Nephron progenitor cell (in vitro differentiated cells): ENCODE measurements around the gene PCBP4.
A peak's percentile ranks its signal among the peaks of the same experiment; 100 is the strongest.

Experiments
- DNase-seq: peaks from one replicate; pipeline ENCODE4 v3.0.0; 2021
- H3K27ac Mint-ChIP-seq: 2 replicates; pipeline ENCODE4 v1.8.0; 2021; ENCODE audit warnings: mild to moderate bottlenecking, moderate library complexity, mixed read lengths
- H3K27me3 Mint-ChIP-seq: 2 replicates; pipeline ENCODE4 v1.8.0; 2021; ENCODE audit warnings: mild to moderate bottlenecking, low read depth, mixed read lengths; ENCODE audit not compliant: poor library complexity
- H3K36me3 Mint-ChIP-seq: 2 replicates; pipeline ENCODE4 v1.8.0; 2021; ENCODE audit warnings: low read depth, mixed read lengths
- H3K4me1 Mint-ChIP-seq: 2 replicates; pipeline ENCODE4 v1.8.0; 2021; ENCODE audit warnings: mixed read lengths
- H3K4me3 Mint-ChIP-seq: 2 replicates; pipeline ENCODE4 v1.8.0; 2021; ENCODE audit warnings: mild to moderate bottlenecking, moderate library complexity, mixed read lengths
- H3K9me3 Mint-ChIP-seq: 2 replicates; pipeline ENCODE4 v1.8.0; 2021; ENCODE audit warnings: mild to moderate bottlenecking, moderate library complexity, mixed read lengths
- TF ChIP-seq, protein P1 (sequence below): fragments of 200-600 bp; sonication (generic); IDR thresholded peaks from 2 replicates; pipeline ENCODE4 v1.5.0; 2021; ENCODE audit warnings: antibody characterized with exemption

Gene PCBP4

DNA sequence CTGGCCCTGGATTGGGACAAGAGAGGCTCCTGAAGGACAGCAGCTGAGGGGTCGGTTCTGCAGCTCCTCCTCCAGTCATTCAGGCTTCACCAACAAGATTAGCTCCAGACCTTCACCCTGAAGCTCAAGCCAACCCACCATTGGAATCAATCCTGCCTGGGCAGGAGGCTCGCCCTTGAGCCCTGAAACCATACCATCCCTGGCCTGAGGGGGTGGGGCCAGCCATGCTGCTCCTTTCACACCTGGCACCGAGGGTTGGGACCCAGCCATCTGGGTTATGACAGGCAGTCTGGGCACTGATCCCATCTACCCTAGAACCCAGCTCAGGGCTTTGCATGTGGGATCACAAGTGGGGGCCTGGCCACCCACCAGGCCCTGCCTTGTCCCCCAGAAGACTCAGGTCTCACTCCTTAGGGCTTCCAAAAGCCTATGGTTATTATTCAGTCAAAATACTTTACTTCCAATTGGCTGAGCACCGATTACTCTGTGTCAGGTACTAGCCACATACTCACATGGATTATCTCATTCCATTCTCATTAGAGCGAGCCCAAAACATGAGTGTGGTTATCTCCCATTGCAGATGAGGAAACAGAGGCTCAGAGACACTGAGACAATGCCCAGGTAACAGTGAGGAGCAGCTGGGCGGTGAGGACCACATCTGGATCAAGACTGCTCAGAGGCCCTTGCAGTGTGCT lies 3.5 kb upstream of the PCBP4 start:
- H3K27ac Mint-ChIP-seq, result peak overlapping the region; percentile 29
- TF ChIP-seq, protein P1, sequence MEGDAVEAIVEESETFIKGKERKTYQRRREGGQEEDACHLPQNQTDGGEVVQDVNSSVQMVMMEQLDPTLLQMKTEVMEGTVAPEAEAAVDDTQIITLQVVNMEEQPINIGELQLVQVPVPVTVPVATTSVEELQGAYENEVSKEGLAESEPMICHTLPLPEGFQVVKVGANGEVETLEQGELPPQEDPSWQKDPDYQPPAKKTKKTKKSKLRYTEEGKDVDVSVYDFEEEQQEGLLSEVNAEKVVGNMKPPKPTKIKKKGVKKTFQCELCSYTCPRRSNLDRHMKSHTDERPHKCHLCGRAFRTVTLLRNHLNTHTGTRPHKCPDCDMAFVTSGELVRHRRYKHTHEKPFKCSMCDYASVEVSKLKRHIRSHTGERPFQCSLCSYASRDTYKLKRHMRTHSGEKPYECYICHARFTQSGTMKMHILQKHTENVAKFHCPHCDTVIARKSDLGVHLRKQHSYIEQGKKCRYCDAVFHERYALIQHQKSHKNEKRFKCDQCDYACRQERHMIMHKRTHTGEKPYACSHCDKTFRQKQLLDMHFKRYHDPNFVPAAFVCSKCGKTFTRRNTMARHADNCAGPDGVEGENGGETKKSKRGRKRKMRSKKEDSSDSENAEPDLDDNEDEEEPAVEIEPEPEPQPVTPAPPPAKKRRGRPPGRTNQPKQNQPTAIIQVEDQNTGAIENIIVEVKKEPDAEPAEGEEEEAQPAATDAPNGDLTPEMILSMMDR, result no peak

DNA sequence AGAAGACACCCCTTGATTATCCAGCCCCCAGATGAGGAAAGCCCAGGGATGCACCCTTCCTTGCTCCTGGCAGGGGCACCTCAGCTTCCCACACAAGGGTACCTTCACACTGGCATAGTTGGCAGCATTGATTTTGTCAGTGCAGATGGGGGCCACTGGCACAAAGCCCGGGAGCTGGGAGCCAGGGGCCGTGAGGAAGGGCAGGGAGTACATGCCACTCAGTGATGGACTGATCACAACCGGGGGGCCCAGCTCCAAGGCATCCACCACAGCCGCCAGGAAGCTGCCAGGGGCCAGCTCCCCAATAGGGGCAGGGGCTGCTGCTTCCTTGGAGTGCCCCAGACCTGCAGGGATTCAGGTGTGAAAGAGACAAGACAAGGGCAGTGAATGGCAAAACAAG lies 2.6 kb upstream of the PCBP4 start:
- Mint-ChIP-seq H3K27me3 (peaks cover 2% of the 10 kb centered on the region), H3K9me3 (no peaks in the 10 kb centered on the region), H3K27ac (no peak overlapping the region), H3K36me3 (no peaks in the 10 kb centered on the region), H3K4me1 (peaks cover 69% of the 10 kb centered on the region), H3K4me3 (no peak overlapping the region)
- no peak for DNase-seq
- TF ChIP-seq, protein P1, result no peak

More for the DNA sequence above, 3.5 kb upstream of the PCBP4 start:
- Mint-ChIP-seq H3K4me1 (peaks cover 68% of the 10 kb centered on the region), H3K36me3 (no peaks in the 10 kb centered on the region), H3K9me3 (no peaks in the 10 kb centered on the region), H3K27me3 (peaks cover 2% of the 10 kb centered on the region), H3K4me3 (peak overlapping the region; percentile 23)
- no peak for DNase-seq

DNA sequence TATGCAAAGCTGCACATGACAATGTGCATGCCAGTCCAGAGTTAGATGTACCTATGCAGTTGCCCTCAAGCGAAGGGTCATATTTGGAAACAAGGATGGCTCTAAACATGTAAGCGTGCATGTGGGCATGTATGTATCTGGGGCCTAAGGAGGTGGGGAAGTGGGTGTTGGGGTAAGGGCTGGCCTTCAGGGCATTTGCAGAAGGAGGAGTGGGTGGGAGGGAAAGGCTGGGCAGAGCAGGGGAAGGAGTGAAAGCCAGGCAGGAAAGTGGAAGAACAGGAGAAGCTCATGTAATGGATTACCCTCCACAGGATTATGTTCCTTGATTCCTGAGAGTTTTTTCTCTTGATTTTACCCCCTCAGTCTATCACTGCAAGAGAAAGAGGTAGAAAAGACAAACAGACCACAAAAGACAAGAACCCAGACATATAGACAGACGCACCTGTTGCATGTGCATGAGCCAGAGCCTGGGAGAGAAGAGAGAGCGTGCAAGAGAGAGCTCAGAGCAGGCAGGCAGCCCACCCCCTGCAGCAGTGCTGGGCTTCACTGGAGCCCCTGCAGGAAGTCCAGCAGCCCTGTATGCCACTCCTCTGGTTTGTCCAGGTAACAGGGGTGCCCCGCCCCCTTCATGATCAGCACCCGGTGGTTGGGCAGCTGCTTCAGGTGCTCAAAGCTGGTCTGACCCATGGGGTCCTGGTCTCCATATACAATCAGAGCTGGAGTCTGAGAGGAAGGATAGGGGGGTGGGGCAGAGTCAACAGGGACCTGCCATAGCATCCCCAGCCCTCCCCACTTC lies 1.8 kb upstream of the PCBP4 start:
- H3K4me1 Mint-ChIP-seq, result peaks cover 70% of the 10 kb centered on the region
- peak overlapping the region; percentile 97 for H3K27ac Mint-ChIP-seq
- TF ChIP-seq, protein P1, result no peak

DNA sequence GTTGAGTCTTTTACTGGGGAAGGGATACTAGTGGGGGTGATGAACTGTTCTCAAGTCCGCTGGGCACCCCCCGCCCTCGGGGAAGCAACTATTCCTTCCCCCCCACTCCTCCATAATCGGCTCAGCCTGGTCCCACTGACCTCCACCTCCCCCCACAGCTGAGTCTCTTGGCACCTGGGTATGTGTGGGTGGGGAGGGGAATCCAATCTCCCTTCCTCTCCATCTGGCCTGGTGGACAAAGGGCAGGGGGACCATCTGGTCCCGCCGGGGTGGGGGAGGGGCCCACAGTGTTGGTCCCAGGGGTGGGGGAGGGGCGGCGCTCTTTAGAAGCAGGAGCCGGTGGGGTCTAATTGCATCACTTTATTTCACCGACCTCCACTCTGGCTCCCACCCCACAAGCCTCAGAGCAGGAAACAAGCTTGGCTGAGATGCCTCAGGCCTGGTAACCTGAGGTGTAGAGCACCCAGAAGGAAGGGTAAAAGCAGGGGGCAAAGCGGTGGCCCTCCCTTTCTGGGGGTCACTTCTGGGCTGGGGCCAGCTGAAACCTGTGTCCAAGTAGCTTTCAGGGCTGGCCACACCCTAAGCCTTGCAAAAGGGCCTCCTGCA lies 1.0 kb upstream of the PCBP4 start:
- TF ChIP-seq, protein P1, result no peak
- peak; percentile 72 for DNase-seq
- Mint-ChIP-seq H3K4me3 (peak overlapping the region; percentile 87), H3K27me3 (no peaks in the 10 kb centered on the region), H3K36me3 (no peaks in the 10 kb centered on the region), H3K9me3 (no peaks in the 10 kb centered on the region), H3K27ac (peak overlapping the region; percentile 97), H3K4me1 (peaks cover 71% of the 10 kb centered on the region)

More for the DNA sequence above, 1.8 kb upstream of the PCBP4 start:
- Mint-ChIP-seq H3K36me3 (no peaks in the 10 kb centered on the region), H3K27me3 (peaks cover 1% of the 10 kb centered on the region), H3K9me3 (no peaks in the 10 kb centered on the region), H3K4me3 (peak overlapping the region; percentile 87)
- no peak for DNase-seq

DNA sequence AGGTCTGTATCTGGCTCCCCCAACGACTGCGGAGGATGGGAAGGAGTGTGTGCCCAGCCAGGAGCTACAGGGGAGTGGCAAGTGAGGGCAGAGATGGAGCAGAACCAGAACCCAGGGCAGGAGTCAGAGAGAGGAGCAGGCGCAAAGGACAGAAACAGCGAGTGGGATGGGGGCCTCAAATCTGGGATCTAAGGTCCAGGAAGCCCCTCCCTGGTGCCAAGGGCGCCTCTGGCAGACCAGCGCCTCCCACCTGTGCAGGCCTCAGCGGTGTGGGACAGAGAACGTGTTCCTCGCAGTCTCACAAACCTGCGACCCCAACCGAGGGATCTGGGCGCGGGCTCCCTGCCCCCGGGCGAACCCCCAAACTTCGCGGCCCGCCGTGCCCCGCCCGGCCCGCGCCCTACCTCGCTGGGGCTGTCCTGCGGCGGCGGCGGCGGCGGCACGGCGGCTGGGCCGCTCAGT lies 301 bp downstream of the PCBP4 start:
- no peak for DNase-seq
- no peaks in the 10 kb centered on the region for H3K9me3 Mint-ChIP-seq
- peaks cover 79% of the 10 kb centered on the region for H3K4me1 Mint-ChIP-seq
- no peaks in the 10 kb centered on the region for H3K27me3 Mint-ChIP-seq
- H3K4me3 Mint-ChIP-seq, result peak overlapping the region; percentile 93
- TF ChIP-seq, protein P1, result no peak
- H3K27ac Mint-ChIP-seq, result peak overlapping the region; percentile 91
- peaks cover 1% of the 10 kb centered on the region for H3K36me3 Mint-ChIP-seq
